ENCODE results near the gene RPTOR. TPM values are rescaled to one million over a fixed set of nuclear protein-coding genes. Genes with fewer than 3 reads are reported as not detected.

Gene RPTOR
- total RNA-seq, 1 donor from 2014 or later: 62.4 TPM

DNA sequence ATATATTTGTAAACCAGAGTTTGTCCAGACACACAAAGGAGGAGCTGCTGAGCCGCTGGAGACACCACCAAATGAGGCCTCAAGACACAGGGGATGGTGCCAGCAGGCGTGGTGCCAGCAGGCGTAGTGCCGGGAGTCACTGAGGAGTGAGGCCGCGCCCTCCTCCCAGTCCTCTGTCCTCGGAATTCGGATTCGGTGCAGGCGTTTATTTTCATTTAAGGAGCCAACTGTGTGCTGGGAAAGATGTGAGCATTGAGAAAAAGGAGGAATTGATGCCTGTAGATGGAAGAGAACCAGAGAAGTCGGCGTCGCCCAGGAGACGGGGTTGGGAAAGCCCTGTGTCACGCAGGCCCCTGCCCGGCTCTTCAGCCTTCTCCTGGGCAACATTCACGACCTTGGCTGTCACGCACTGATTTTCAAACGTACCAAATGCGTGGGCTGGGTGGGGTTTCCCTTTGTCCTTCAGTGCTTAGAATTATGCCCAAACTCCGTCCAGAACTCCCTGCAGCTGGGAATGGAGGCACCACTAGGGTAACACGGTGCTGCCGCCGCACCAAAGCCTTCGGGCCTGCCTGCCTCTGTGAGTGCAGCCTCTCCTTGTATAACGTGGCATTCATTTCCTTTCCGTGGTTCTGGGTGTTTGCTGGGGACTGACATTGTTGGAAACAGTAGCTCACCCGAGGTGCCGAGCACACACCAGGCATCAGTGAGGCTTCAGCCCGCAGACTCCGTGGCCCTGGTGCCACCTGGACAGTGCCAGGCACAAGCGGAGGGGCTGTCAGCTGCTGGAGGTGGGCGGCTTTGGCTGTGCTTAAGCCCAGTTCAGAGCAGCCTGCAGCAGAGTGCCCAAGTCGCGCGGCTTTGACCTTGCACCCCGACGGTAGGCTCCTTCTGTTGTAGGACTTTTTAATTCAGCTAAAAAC lies 398.0 kb downstream of the RPTOR start:
- Mint-ChIP-seq H3K27me3 (ENCODE audit: low read depth) (no peaks in the 10 kb centered on the region), H3K36me3 (ENCODE audit: low read depth) (peaks cover 61% of the 10 kb centered on the region), H3K27ac (no peak overlapping the region), H3K9me3 (no peaks in the 10 kb centered on the region), H3K4me1 (ENCODE audit: low read depth) (peaks cover 21% of the 10 kb centered on the region), H3K4me3 (ENCODE audit: low read depth) (no peak overlapping the region)
- DNase-seq (ENCODE audit: low spot score): no peak
- intact Hi-C loops (cut with micrococcal nuclease): no loop called here

DNA sequence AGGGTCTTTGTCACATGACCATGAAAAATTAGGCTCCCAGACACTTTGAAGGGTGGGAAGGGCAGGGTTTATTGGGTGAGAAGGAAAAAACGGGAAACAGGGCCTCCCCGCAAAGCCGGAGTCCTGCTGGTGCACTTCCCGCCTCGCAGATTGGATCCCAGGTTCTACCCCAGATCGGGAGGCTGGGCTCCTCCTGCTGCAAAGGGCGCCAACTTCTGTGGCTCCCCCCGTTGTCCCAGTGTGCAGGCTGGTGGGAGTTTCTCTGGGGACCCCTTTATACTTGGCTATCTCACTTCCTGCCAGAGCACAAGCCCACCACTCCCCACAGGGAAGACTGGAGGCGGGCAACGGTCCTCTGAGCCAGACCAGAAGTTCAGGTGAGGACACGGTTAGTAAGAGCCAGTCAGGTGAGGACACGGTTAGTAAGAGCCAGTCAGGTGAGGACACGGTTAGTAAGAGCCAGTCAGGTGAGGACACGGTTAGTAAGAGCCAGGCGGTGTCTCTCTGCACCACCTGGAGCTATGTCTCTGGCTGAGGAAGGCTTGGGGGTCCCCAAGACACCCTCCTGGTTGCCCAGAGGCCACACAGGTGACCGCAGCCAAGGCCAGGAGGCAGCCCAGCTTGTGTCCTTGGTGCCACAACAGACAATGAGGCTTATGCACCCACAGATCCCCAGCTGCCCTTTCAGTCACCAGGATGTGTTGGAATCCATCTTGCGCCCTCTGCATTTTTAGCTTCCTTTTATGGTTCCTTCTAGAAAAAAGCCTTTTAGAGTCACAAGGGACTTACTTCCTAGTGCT lies 398.9 kb downstream of the RPTOR start:
- Mint-ChIP-seq H3K27ac (no peak overlapping the region), H3K4me3 (ENCODE audit: low read depth) (no peak overlapping the region), H3K36me3 (ENCODE audit: low read depth) (peaks cover 57% of the 10 kb centered on the region), H3K4me1 (ENCODE audit: low read depth) (peaks cover 12% of the 10 kb centered on the region), H3K9me3 (no peaks in the 10 kb centered on the region), H3K27me3 (ENCODE audit: low read depth) (no peaks in the 10 kb centered on the region)
- DNase-seq (ENCODE audit: low spot score): no peak
- intact Hi-C loops (cut with micrococcal nuclease): no loop called here

DNA sequence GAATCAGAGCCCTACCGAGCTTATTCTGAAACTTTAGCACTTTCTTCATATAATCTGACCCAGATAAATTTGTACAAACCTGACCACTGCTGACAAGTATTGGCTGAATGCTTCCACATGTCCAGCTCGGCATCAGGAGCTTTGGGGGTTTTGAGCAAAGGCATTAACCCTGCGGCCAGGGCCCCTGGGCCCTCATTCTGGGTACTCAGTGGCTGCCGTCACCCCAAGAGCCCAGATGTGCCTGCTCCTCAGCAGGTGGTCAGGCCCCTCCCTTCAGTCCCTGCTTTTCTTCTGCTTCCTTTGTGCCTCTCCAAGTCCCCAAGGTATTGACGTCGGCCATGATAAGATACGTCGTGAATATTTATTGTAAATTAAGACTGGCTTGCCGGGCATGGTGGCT lies 399.7 kb downstream of the RPTOR start:
- peaks cover 5% of the 10 kb centered on the region for H3K4me1 Mint-ChIP-seq (ENCODE audit: low read depth)
- intact Hi-C loops (cut with micrococcal nuclease): no loop called here

DNA sequence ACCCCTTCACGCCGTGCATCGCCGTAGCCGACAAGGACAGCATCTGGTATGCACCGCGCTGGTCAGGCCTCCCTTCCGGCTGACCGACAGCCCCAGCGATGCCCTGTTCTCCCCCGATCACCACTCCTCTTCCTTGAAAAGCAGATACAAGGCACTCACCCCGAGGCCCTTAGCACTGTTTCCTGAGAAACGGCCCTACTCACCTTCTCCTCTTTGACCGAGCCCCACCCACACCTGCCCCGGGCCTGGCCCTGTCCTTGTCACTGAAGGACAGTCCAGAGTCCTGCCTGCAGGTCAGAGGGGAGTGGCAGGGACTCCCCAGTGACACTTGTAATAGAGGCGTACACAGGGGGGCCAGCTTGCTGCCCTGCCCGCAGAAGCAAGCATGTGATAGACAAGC lies 401.1 kb downstream of the RPTOR start:
- Mint-ChIP-seq H3K27ac (peak overlapping the region; percentile 42), H3K36me3 (ENCODE audit: low read depth) (peaks cover 49% of the 10 kb centered on the region)
- intact Hi-C loops (cut with micrococcal nuclease): no loop called here

More for the DNA sequence above, 399.7 kb downstream of the RPTOR start:
- Mint-ChIP-seq H3K4me3 (ENCODE audit: low read depth) (no peak overlapping the region), H3K36me3 (ENCODE audit: low read depth) (peaks cover 53% of the 10 kb centered on the region), H3K27ac (no peak overlapping the region), H3K27me3 (ENCODE audit: low read depth) (no peaks in the 10 kb centered on the region), H3K9me3 (no peaks in the 10 kb centered on the region)
- DNase-seq (ENCODE audit: low spot score): no peak

DNA sequence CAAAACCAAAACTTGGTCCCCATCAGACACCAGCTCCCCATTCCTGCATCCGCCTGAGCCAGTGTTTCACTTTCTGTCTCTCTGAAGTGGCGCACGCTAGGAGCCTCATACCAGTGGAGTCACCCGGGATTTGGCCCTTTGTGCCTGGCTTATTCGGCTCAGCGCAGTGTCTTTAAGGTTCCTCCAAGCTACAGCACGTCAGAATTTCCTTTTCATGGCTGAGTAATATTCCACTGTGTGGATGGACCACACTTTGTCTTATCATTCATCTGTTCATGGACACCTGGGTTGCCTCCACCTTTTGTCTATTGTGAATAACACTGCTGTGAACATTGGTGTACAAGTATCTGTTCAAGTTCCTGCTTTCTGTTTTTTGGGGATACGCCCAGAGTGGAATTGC lies 401.8 kb downstream of the RPTOR start:
- no peaks in the 10 kb centered on the region for H3K9me3 Mint-ChIP-seq
- H3K4me1 Mint-ChIP-seq (ENCODE audit: low read depth): no peaks in the 10 kb centered on the region
- H3K36me3 Mint-ChIP-seq (ENCODE audit: low read depth): peaks cover 46% of the 10 kb centered on the region
- intact Hi-C loops (cut with micrococcal nuclease): no loop called here
- H3K4me3 Mint-ChIP-seq (ENCODE audit: low read depth): no peak overlapping the region
- no peaks in the 10 kb centered on the region for H3K27me3 Mint-ChIP-seq (ENCODE audit: low read depth)
- no peak for DNase-seq (ENCODE audit: low spot score)
- no peak overlapping the region for H3K27ac Mint-ChIP-seq

More for the DNA sequence above, 401.1 kb downstream of the RPTOR start:
- Mint-ChIP-seq H3K4me3 (ENCODE audit: low read depth) (no peak overlapping the region), H3K27me3 (ENCODE audit: low read depth) (no peaks in the 10 kb centered on the region), H3K4me1 (ENCODE audit: low read depth) (no peaks in the 10 kb centered on the region), H3K9me3 (no peaks in the 10 kb centered on the region)
- no peak for DNase-seq (ENCODE audit: low spot score)

DNA sequence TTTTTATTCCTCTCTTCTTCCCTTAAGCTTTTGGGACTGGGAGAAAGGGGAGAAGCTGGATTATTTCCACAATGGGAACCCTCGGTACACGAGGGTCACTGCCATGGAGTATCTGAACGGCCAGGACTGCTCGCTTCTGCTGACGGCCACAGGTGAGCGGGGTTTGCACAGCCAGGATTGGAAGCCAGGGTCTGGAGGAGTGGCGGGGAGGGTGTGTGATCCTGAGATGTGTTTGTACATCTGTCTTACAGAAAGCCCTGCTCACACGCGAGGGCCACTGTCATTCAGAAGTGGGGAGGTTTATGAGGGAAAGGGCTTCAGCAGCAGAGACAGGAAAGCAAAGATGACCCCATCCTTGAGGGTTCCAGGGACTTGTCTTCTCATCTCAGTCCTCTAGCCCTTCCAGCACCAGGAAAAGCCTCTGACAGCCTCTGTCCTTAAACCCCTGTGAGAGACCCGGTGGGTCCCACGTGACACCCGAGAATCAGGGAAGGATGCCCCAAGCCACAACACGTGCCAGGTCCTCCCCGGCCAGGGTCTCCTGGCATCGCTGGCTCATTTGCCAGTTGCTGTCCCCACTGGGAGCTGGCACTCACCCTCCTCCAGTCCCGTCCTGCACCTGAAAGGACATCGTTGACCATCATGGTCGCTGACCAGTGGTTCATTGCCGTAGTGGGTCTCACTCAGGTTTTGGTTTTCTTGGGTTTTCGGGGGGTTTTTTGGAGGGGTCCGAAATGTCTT lies 402.7 kb downstream of the RPTOR start:
- Mint-ChIP-seq H3K9me3 (no peaks in the 10 kb centered on the region), H3K4me3 (ENCODE audit: low read depth) (no peak overlapping the region), H3K27me3 (ENCODE audit: low read depth) (no peaks in the 10 kb centered on the region), H3K36me3 (ENCODE audit: low read depth) (peaks cover 47% of the 10 kb centered on the region), H3K4me1 (ENCODE audit: low read depth) (no peaks in the 10 kb centered on the region), H3K27ac (peak overlapping the region; percentile 33)
- DNase-seq (ENCODE audit: low spot score): no peak
- intact Hi-C loops (cut with micrococcal nuclease): no loop called here

DNA sequence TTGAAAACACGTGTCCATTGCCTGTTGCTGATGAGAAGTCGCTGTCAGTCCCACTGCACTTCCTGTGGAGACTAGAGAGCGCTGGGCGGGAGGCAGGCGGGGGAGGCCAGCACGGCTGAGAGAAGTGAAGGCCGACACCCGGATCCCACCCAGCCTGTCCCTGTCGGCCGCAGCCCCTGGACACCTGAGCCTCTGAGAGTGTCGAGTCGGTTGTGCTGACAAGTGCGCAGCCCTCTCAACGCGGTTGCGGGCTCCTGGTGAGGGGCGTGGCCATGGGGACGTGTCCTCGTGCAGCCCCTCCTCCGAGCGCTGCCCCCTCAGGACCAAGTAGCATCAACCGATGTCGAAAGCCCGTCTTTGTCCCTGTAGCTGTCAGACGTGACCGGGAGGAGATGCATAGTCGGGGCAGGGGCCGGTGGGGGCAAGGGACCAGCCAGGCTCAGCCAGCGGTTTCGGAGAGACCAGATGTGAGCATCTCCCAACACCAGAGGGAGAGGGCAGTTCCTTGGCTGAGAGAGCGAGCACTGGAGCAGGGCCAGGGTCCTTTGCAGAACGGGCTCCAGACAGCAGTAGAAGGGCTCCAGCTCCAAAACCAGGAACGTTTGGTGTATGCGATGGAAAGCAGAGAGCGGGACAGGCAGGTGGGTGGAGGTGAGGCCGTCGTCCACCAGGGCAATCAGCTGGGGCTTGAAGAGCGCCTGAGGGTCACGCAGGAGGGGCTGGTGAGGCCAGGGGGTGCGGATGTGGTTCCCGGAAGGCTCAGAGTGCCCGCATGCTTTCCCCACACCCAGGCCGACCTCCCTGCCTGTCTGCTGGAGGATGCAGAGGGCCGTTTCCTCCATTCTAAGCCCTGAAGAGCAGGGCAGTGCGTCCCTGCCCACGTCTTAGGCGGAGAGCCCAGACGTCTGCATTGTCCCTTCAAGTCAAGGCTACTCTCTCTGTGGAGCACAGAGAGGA lies 403.7 kb downstream of the RPTOR start:
- H3K27ac Mint-ChIP-seq: no peak overlapping the region
- intact Hi-C loops (cut with micrococcal nuclease): no loop called here
- no peak for DNase-seq (ENCODE audit: low spot score)
- H3K4me3 Mint-ChIP-seq (ENCODE audit: low read depth): no peak overlapping the region
- no peaks in the 10 kb centered on the region for H3K4me1 Mint-ChIP-seq (ENCODE audit: low read depth)
- H3K36me3 Mint-ChIP-seq (ENCODE audit: low read depth): peaks cover 48% of the 10 kb centered on the region
- H3K9me3 Mint-ChIP-seq: no peaks in the 10 kb centered on the region
- no peaks in the 10 kb centered on the region for H3K27me3 Mint-ChIP-seq (ENCODE audit: low read depth)

DNA sequence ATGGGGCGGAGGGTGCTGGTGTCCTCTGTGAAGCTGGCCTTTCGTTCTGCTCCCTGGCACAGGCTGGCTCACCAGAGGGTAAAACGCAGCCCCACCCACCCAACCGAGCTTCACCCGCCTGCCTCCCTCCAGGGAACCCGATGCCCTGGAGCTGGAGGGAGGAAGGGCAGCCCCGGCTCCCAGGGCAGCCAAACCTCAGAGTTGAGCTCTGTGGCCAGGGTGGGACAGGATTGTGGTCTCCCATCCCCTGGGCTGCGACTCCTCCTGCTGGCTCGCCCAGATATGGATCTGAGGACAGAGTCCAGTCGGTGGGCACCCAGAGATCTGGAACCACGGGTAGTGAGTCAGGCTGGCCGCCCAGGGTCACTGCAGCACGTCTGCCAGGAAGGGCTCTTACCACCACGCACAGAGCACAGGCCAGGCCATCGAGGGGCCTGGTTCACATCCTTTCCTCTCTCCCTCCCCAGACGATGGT lies 404.4 kb downstream of the RPTOR start:
- no peak overlapping the region for H3K27ac Mint-ChIP-seq
- no peak for DNase-seq (ENCODE audit: low spot score)
- H3K4me1 Mint-ChIP-seq (ENCODE audit: low read depth): no peaks in the 10 kb centered on the region
- no peak overlapping the region for H3K4me3 Mint-ChIP-seq (ENCODE audit: low read depth)
- no peaks in the 10 kb centered on the region for H3K27me3 Mint-ChIP-seq (ENCODE audit: low read depth)
- H3K9me3 Mint-ChIP-seq: no peaks in the 10 kb centered on the region
- peaks cover 54% of the 10 kb centered on the region for H3K36me3 Mint-ChIP-seq (ENCODE audit: low read depth)
- intact Hi-C loops (cut with micrococcal nuclease): no loop called here

DNA sequence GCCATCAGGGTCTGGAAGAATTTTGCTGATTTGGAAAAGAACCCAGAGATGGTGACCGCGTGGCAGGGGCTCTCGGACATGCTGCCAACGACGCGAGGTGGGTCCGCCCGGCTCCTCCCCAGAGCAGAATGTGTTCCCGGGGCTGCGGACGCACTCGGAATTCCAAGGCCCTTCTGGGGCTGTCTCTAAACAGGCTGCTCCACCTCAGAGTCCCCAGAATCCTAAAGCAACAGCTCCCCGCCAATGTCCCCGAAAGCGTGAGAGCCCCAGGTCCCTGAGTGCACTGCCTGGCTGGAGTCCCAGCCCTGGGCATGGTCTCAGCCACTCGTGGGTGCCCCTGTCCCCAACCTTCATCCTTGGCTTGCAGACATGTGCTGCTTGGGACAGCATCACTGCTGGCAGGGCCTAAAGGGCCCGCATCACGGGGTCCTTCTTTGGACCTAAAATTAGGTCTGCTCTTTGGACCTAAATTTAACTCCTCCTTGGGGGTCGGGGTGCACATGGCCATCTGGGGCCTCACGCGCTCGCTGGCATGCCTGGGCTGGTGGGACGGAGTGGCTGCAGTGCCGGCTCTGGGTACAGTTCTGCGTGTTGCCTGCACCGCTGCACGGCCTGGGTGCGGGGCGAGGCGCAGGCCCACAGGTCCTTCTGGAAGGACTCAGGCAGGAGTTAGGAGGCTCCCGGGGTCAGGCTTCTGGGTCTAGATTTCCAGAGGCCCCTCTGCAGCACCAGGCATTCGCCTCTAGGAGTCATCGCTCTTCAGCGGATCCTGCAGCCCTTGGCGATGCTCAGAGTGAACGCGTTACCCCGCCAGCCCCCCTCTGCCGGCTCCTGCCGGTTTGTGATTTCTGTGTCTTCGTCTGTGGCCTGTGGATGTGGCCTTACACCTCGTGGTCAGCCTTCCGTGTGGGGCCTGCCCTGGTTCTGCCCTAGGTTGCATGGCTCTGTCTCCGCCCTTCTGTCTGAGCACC lies 405.1 kb downstream of the RPTOR start:
- peaks cover 50% of the 10 kb centered on the region for H3K36me3 Mint-ChIP-seq (ENCODE audit: low read depth)
- no peak for DNase-seq (ENCODE audit: low spot score)
- H3K4me1 Mint-ChIP-seq (ENCODE audit: low read depth): no peaks in the 10 kb centered on the region
- H3K9me3 Mint-ChIP-seq: no peaks in the 10 kb centered on the region
- no peak overlapping the region for H3K27ac Mint-ChIP-seq
- intact Hi-C loops (cut with micrococcal nuclease): no loop called here
- H3K4me3 Mint-ChIP-seq (ENCODE audit: low read depth): no peak overlapping the region
- H3K27me3 Mint-ChIP-seq (ENCODE audit: low read depth): no peaks in the 10 kb centered on the region

DNA sequence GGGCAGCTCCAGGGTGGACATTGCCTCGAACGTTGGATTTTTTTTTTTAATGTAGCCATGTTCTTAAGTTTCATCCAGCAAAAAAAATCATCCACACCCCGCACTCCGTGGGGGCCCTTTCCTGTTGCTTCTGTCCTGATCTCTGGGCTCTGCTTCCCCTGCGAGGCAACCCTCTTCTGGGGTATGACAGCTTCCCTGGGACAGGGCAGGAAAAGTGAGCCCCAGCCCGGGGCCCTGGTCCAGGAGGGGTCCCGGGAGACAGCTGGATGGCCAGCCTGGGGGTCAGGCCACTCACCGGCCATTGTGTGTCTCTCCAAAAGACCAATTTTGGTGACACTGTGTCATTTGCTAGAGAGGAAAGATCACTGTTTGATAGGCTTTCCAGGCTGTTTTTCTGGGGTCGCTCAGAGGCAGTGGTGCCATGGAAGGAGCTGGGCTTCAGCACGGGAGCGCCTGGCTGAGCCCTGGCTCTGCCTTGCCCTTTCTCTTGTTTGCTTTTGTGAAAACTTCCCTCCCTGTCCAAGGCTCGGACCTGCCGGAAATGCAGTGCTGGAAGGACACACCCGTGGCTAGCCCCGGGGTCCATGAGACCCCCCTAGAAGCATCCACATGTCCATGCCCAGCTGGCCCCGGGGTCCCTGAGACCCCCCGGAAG lies 406.0 kb downstream of the RPTOR start:
- DNase-seq (ENCODE audit: low spot score): no peak
- intact Hi-C loops (cut with micrococcal nuclease): no loop called here
- Mint-ChIP-seq H3K9me3 (no peaks in the 10 kb centered on the region), H3K27me3 (ENCODE audit: low read depth) (no peaks in the 10 kb centered on the region), H3K4me3 (ENCODE audit: low read depth) (no peak overlapping the region), H3K4me1 (ENCODE audit: low read depth) (no peaks in the 10 kb centered on the region), H3K36me3 (ENCODE audit: low read depth) (peaks cover 56% of the 10 kb centered on the region), H3K27ac (no peak overlapping the region)
